Measurements from ENCODE around the gene MAP4K2. TPM values are rescaled to one million over a fixed set of nuclear protein-coding genes. Genes with fewer than 3 reads are reported as not detected.

The MAP4K2 gene
- total and polyA plus RNA-seq, 9 donors: 7.4 to 15.5 (median 12.3) TPM

DNA sequence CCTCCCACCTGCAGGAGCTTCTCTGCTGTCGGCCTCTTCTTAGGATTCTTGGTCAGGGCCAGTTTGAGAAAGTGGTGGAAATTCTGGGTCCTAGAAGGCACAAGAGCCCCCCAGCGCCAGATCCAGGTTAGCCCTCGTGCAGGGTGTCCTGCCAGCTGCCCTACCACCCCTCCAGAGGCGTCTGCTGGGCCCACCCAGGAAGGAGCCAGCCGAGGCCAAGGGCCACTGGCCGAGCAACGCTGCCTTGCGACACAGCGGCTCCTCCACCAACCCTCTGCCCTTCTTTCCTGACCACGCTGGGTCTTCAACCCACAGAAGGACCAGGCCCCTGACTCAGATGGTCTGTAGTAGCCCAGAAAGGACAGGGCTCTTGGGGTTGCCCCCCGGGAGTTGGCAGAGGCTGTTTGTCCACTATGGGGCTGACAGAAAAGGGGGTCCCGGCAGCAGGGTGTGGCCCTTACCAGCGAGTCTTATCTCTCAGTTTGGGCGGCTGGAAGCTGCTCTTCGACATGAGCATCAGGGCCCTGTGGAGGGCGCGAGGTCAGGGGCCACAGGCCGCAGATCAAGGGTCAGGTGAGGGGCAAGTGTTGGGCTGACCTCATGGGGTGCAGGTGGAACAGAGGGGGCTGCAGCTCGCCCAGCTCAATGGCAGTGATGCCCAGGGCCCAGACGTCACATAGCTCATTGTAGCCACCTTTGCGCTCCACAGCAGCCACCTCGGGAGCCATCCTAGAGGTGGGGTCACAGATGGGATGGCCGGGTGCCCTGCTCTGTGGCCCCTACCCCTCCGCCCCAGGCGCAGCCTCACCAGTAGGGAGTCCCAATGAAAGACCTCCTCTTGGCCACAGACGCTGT is 2.5 kb downstream of the MAP4K2 start:
- Histone ChIP-seq H3K36me3 (ENCODE audit: control insufficient read depth, insufficient read depth, low read length) (peaks cover 27% of the 10 kb centered on the region), H3K4me3 (ENCODE audit: low read length) (no peak overlapping the region), H3K9me3 (replicated peaks; ENCODE audit: control insufficient read depth, low read depth, low read length) (no peaks in the 10 kb centered on the region), H3K27me3 (ENCODE audit: control insufficient read depth, insufficient read depth, low read length) (no peaks in the 10 kb centered on the region), H3K27ac (ENCODE audit: low read length) (no peak overlapping the region), H3K4me1 (ENCODE audit: control insufficient read depth, insufficient read depth, low read length) (peaks cover 37% of the 10 kb centered on the region)
- WGBS (ENCODE audit: insufficient coverage): 81% methylated on average over 23 of the region's 26 CpGs
- no peak for DNase-seq

DNA sequence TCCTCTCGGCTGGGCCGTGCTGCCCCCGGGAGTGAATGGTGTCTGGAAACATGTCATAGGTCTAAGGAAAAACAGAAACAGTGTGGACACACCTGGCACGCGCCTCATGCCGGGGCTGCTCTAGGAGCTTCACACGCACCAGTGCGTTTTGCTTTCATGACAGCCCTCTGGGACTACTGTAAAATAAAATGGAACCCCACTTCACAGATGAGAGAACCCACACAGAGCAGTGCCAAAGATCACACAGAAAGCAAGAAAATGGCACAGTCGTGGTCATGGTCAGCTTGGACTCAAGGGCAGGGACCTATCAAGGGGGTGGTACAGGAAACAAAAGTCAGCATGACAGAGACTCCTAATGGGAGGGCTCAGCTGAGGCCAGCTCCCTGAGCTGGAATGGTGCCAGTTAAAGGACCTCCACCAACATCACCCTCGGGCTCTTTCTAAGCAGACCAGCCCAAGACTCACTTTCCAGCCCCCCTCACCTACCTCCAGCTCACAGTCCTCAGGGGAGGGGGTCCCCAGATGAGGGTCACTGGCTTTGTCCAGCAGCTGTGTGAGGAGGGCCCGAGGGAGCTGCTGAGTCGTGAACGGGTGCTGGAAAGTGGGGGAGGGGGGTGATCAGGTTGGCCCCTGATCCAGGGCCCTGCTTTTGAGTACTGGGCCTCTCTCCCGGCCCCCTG is 3.3 kb downstream of the MAP4K2 start:
- Histone ChIP-seq H3K36me3 (ENCODE audit: control insufficient read depth, insufficient read depth, low read length) (peaks cover 20% of the 10 kb centered on the region), H3K9me3 (replicated peaks; ENCODE audit: control insufficient read depth, low read depth, low read length) (no peaks in the 10 kb centered on the region), H3K4me3 (ENCODE audit: low read length) (no peak overlapping the region), H3K4me1 (ENCODE audit: control insufficient read depth, insufficient read depth, low read length) (peaks cover 37% of the 10 kb centered on the region), H3K27ac (ENCODE audit: low read length) (no peak overlapping the region), H3K27me3 (ENCODE audit: control insufficient read depth, insufficient read depth, low read length) (no peaks in the 10 kb centered on the region)
- DNase-seq: no peak
- 25% methylated on average over 2 of the region's 14 CpGs for WGBS (ENCODE audit: insufficient coverage)

DNA sequence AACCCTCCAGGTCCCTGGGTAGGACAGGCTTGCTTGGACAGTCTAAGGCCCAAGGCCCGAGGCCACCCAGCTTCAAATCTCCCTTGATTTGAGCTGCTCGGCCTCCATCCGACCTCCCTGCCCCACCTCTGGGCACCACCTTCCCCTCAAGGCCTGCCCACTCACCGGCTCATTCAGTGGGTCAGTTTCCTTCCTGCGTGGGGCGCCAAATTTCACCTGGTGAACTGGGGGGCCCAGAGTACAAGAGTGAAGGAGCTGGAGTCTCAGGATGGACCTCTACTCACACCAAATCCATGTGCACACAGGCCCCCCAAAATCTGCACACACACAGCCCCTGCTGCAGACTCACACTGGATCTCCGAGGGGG is 3.8 kb downstream of the MAP4K2 start:
- Histone ChIP-seq H3K4me1 (ENCODE audit: control insufficient read depth, insufficient read depth, low read length) (peaks cover 34% of the 10 kb centered on the region), H3K27me3 (ENCODE audit: control insufficient read depth, insufficient read depth, low read length) (no peaks in the 10 kb centered on the region), H3K27ac (ENCODE audit: low read length) (no peak overlapping the region), H3K9me3 (replicated peaks; ENCODE audit: control insufficient read depth, low read depth, low read length) (no peaks in the 10 kb centered on the region), H3K36me3 (ENCODE audit: control insufficient read depth, insufficient read depth, low read length) (peaks cover 16% of the 10 kb centered on the region), H3K4me3 (ENCODE audit: low read length) (no peak overlapping the region)
- 56% methylated on average over 3 of the region's 7 CpGs for WGBS (ENCODE audit: insufficient coverage)
- no peak for DNase-seq

DNA sequence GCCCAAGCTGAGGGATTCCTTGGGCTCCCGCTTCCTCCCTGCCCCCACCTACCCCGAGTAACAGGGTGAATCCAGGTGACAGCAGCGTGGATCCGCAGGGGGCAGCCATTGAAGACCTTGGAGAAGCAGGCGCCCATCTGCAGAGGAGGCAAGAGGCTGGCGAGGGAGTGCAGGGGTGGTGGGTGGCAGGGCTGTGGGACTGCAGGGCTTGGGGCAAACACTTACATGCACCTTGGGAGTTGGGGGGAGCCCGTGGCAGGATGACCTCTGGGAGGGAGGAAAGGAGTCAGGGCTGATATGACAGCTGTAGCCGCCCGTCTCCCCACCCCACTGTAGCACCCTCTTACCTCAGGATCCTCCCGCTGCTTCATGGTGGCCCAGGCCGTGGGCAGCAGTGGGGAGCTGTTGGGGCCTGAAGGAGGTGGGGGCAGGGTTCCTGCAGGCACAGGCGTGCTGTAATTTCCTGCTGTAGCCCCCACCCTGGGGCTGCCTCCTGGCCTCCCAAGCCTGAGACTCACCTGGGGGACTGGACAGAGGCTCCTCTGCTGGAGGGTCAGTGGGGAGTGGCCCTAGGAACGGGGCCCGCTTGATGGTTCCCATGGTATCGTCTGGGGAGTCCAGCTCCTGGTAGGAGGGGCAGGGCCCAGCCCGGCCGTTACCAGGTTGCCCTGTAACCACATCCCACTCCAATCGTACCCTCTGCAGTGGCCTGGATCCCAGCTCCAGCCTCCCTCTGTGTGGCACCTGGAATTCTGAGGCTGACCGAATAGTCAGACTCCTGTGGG is 6.1 kb downstream of the MAP4K2 start:
- peaks cover 15% of the 10 kb centered on the region for H3K36me3 ChIP-seq (ENCODE audit: control insufficient read depth, insufficient read depth, low read length)
- no peaks in the 10 kb centered on the region for H3K27me3 ChIP-seq (ENCODE audit: control insufficient read depth, insufficient read depth, low read length)
- 92% methylated on average over 7 of the region's 19 CpGs for WGBS (ENCODE audit: insufficient coverage)
- H3K27ac ChIP-seq (ENCODE audit: low read length): no peak overlapping the region
- DNase-seq: no peak
- no peak overlapping the region for H3K4me3 ChIP-seq (ENCODE audit: low read length)
- no peaks in the 10 kb centered on the region for H3K9me3 ChIP-seq (replicated peaks; ENCODE audit: control insufficient read depth, low read depth, low read length)
- H3K4me1 ChIP-seq (ENCODE audit: control insufficient read depth, insufficient read depth, low read length): peaks cover 28% of the 10 kb centered on the region

DNA sequence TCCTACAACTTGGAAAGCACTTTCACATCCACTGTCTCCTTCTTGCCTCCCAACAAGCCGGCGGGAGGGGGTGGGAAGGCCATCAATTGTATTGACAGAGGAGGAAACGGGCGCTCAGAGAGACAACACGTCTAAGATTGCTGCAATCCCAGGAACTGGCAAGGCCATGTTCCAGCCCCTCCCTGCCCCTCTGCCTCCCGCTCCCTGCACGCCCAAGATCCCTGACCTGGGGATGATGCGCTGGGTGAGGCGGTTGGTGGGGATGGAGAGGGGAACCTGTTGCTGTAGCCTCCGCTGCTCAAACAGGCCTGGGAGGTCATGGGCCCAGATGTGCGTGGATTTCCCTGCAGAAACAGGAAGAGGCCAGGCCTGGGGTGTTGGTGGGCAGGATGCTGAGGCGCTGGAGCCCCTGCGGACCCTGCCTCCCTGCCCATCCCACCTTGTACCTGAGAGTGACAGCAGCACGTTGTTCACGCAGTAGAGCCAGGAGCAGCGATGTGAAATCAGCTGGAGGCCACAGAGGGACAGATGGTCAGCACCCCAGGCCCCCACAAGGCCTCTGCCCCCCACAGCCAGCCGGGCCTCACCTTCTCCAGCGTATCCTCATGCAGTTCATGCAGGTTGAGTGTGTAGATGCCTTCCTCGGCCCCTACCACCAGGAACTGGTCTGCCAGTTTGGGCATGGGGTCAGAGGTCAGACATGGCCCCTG is 6.8 kb downstream of the MAP4K2 start:
- Histone ChIP-seq H3K27me3 (ENCODE audit: control insufficient read depth, insufficient read depth, low read length) (no peaks in the 10 kb centered on the region), H3K4me3 (ENCODE audit: low read length) (no peak overlapping the region), H3K36me3 (ENCODE audit: control insufficient read depth, insufficient read depth, low read length) (peaks cover 17% of the 10 kb centered on the region), H3K9me3 (replicated peaks; ENCODE audit: control insufficient read depth, low read depth, low read length) (no peaks in the 10 kb centered on the region), H3K4me1 (ENCODE audit: control insufficient read depth, insufficient read depth, low read length) (peaks cover 21% of the 10 kb centered on the region), H3K27ac (ENCODE audit: low read length) (no peak overlapping the region)
- WGBS (ENCODE audit: insufficient coverage): 65% methylated on average over 11 of the region's 19 CpGs
- no peak for DNase-seq

DNA sequence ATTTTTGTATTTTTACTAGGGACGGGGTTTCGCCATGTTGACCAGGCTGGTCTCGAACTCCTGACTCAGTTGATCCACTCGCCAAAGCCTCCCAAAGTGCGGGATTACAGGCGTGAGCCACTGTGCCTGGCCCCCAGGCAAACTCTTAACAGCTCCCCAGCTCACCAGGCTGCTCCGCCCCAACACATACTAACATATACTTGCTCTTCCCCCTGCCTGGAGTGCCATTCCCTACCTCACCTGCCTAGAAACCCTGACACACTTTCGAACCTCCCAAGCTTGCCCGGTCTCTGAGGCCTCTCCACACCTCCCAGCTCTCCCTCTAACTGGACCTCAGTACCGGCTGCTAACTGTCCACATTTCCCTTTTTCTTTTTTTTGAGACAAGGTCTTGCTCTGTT is 8.5 kb downstream of the MAP4K2 start:
- Histone ChIP-seq H3K9me3 (replicated peaks; ENCODE audit: control insufficient read depth, low read depth, low read length) (no peaks in the 10 kb centered on the region), H3K4me1 (ENCODE audit: control insufficient read depth, insufficient read depth, low read length) (peaks cover 11% of the 10 kb centered on the region), H3K4me3 (ENCODE audit: low read length) (no peak overlapping the region), H3K27ac (ENCODE audit: low read length) (peak overlapping the region; percentile 3), H3K27me3 (ENCODE audit: control insufficient read depth, insufficient read depth, low read length) (no peaks in the 10 kb centered on the region), H3K36me3 (ENCODE audit: control insufficient read depth, insufficient read depth, low read length) (peaks cover 22% of the 10 kb centered on the region)
- 89% methylated on average over 10 of the region's 10 CpGs for WGBS (ENCODE audit: insufficient coverage)
- DNase-seq: no peak

GRCh38 chr11:64793271-64794160 is 9.5 kb downstream of the MAP4K2 start:
- H3K9me3 ChIP-seq (replicated peaks; ENCODE audit: control insufficient read depth, low read depth, low read length): no peaks in the 10 kb centered on the region
- peaks cover 29% of the 10 kb centered on the region for H3K36me3 ChIP-seq (ENCODE audit: control insufficient read depth, insufficient read depth, low read length)
- H3K4me1 ChIP-seq (ENCODE audit: control insufficient read depth, insufficient read depth, low read length): peaks cover 11% of the 10 kb centered on the region
- no peak overlapping the region for H3K4me3 ChIP-seq (ENCODE audit: low read length)
- no peaks in the 10 kb centered on the region for H3K27me3 ChIP-seq (ENCODE audit: control insufficient read depth, insufficient read depth, low read length)
- DNase-seq: peak; percentile 80
- 42% methylated on average over 7 of the region's 11 CpGs for WGBS (ENCODE audit: insufficient coverage)
- peak overlapping the region; percentile 89 for H3K27ac ChIP-seq (ENCODE audit: low read length)

GRCh38 chr11:64792482-64792881 is 10.5 kb downstream of the MAP4K2 start:
- H3K27ac ChIP-seq (ENCODE audit: low read length): peak overlapping the region; percentile 7
- no peaks in the 10 kb centered on the region for H3K27me3 ChIP-seq (ENCODE audit: control insufficient read depth, insufficient read depth, low read length)
- no peak overlapping the region for H3K4me3 ChIP-seq (ENCODE audit: low read length)
- H3K36me3 ChIP-seq (ENCODE audit: control insufficient read depth, insufficient read depth, low read length): peaks cover 29% of the 10 kb centered on the region
- DNase-seq: no peak
- no peaks in the 10 kb centered on the region for H3K9me3 ChIP-seq (replicated peaks; ENCODE audit: control insufficient read depth, low read depth, low read length)
- peaks cover 17% of the 10 kb centered on the region for H3K4me1 ChIP-seq (ENCODE audit: control insufficient read depth, insufficient read depth, low read length)
- 100% methylated on average over 2 of the region's 4 CpGs for WGBS (ENCODE audit: insufficient coverage)

- Histone ChIP-seq H3K4me1 (ENCODE audit: control insufficient read depth, insufficient read depth, low read length) (peaks cover 18% of the 10 kb centered on the region), H3K27me3 (ENCODE audit: control insufficient read depth, insufficient read depth, low read length) (no peaks in the 10 kb centered on the region), H3K9me3 (replicated peaks; ENCODE audit: control insufficient read depth, low read depth, low read length) (no peaks in the 10 kb centered on the region), H3K36me3 (ENCODE audit: control insufficient read depth, insufficient read depth, low read length) (peaks cover 23% of the 10 kb centered on the region), H3K4me3 (ENCODE audit: low read length) (no peak overlapping the region), H3K27ac (ENCODE audit: low read length) (no peak overlapping the region)
- 77% methylated on average over 7 of the region's 14 CpGs for WGBS (ENCODE audit: insufficient coverage)
- DNase-seq: no peak
Measured at GRCh38 chr11:64791781-64792291, 11.2 kb downstream of the MAP4K2 start.

Measured in muscle of leg (tissue), 11 donors.